ENCODE measurements around the gene MYPN. TPM values are rescaled to one million over a fixed set of nuclear protein-coding genes. Genes with fewer than 3 reads are reported as not detected.

MYPN gene
- total and polyA plus RNA-seq, 4 donors: 0.01 to 0.08 (median 0.03) TPM; not detected in 1

GRCh38 chr10:68118657-68119056, 9.4 kb downstream of the MYPN start:
- 88% methylated on average over 3 of the region's 3 CpGs for WGBS
- H3K9ac ChIP-seq (ENCODE audit: low read depth in 1 of 2, low read length in 2 of 2): no peak overlapping the region
- TF ChIP-seq RAD21 (IDR thresholded peaks at IDR 0.05) (no peak), EGR1 (IDR thresholded peaks at IDR 0.05; ENCODE audit: low read depth in 2 of 2) (no peak), HNF4G (IDR thresholded peaks at IDR 0.05) (no peak), SP1 (IDR thresholded peaks at IDR 0.05) (no peak), GABPA (IDR thresholded peaks at IDR 0.05 in 1 of 2, conservative IDR thresholded peaks at IDR 0.05 in 1 of 2) (no peak), HNF4A (conservative IDR thresholded peaks at IDR 0.05) (no peak), JUND (IDR thresholded peaks at IDR 0.05) (no peak), YY1 (IDR thresholded peaks at IDR 0.05) (no peak), TAF1 (conservative IDR thresholded peaks at IDR 0.05) (no peak), FOXA1 (IDR thresholded peaks at IDR 0.05) (no peak), NR2F2 (IDR thresholded peaks at IDR 0.05) (no peak), RXRA (IDR thresholded peaks at IDR 0.05) (no peak), FOXA2 (IDR thresholded peaks at IDR 0.05) (no peak)
- TF ChIP-seq, protein P1, sequence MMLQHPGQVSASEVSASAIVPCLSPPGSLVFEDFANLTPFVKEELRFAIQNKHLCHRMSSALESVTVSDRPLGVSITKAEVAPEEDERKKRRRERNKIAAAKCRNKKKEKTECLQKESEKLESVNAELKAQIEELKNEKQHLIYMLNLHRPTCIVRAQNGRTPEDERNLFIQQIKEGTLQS (IDR thresholded peaks at IDR 0.05): no peak
- TF ChIP-seq, protein P2, sequence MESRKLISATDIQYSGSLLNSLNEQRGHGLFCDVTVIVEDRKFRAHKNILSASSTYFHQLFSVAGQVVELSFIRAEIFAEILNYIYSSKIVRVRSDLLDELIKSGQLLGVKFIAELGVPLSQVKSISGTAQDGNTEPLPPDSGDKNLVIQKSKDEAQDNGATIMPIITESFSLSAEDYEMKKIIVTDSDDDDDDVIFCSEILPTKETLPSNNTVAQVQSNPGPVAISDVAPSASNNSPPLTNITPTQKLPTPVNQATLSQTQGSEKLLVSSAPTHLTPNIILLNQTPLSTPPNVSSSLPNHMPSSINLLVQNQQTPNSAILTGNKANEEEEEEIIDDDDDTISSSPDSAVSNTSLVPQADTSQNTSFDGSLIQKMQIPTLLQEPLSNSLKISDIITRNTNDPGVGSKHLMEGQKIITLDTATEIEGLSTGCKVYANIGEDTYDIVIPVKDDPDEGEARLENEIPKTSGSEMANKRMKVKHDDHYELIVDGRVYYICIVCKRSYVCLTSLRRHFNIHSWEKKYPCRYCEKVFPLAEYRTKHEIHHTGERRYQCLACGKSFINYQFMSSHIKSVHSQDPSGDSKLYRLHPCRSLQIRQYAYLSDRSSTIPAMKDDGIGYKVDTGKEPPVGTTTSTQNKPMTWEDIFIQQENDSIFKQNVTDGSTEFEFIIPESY (IDR thresholded peaks at IDR 0.05): no peak
- TF ChIP-seq, protein P3, sequence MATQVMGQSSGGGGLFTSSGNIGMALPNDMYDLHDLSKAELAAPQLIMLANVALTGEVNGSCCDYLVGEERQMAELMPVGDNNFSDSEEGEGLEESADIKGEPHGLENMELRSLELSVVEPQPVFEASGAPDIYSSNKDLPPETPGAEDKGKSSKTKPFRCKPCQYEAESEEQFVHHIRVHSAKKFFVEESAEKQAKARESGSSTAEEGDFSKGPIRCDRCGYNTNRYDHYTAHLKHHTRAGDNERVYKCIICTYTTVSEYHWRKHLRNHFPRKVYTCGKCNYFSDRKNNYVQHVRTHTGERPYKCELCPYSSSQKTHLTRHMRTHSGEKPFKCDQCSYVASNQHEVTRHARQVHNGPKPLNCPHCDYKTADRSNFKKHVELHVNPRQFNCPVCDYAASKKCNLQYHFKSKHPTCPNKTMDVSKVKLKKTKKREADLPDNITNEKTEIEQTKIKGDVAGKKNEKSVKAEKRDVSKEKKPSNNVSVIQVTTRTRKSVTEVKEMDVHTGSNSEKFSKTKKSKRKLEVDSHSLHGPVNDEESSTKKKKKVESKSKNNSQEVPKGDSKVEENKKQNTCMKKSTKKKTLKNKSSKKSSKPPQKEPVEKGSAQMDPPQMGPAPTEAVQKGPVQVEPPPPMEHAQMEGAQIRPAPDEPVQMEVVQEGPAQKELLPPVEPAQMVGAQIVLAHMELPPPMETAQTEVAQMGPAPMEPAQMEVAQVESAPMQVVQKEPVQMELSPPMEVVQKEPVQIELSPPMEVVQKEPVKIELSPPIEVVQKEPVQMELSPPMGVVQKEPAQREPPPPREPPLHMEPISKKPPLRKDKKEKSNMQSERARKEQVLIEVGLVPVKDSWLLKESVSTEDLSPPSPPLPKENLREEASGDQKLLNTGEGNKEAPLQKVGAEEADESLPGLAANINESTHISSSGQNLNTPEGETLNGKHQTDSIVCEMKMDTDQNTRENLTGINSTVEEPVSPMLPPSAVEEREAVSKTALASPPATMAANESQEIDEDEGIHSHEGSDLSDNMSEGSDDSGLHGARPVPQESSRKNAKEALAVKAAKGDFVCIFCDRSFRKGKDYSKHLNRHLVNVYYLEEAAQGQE (IDR thresholded peaks at IDR 0.05): no peak
- TF ChIP-seq, protein P4, sequence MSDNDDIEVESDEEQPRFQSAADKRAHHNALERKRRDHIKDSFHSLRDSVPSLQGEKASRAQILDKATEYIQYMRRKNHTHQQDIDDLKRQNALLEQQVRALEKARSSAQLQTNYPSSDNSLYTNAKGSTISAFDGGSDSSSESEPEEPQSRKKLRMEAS (IDR thresholded peaks at IDR 0.05): no peak
- TF ChIP-seq, protein P5, sequence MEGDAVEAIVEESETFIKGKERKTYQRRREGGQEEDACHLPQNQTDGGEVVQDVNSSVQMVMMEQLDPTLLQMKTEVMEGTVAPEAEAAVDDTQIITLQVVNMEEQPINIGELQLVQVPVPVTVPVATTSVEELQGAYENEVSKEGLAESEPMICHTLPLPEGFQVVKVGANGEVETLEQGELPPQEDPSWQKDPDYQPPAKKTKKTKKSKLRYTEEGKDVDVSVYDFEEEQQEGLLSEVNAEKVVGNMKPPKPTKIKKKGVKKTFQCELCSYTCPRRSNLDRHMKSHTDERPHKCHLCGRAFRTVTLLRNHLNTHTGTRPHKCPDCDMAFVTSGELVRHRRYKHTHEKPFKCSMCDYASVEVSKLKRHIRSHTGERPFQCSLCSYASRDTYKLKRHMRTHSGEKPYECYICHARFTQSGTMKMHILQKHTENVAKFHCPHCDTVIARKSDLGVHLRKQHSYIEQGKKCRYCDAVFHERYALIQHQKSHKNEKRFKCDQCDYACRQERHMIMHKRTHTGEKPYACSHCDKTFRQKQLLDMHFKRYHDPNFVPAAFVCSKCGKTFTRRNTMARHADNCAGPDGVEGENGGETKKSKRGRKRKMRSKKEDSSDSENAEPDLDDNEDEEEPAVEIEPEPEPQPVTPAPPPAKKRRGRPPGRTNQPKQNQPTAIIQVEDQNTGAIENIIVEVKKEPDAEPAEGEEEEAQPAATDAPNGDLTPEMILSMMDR (IDR thresholded peaks at IDR 0.05; ENCODE audit: low read depth, low read length, missing input control): no peak
- H3K9me3 ChIP-seq (ENCODE audit: control insufficient read depth in 4 of 4, low read length in 3 of 4): no peaks in the 10 kb centered on the region
- H3K27ac ChIP-seq (ENCODE audit: low read depth in 1 of 2, low read length in 2 of 2): no peak overlapping the region
- DNase-seq (ENCODE audit: low spot score): no peak
- H3K4me1 ChIP-seq (ENCODE audit: control insufficient read depth in 4 of 4, insufficient read depth in 4 of 4, low read length in 3 of 4): peaks cover 0 to 1% (median 0%) of the 10 kb centered on the region in 4 donors
- H3K27me3 ChIP-seq (ENCODE audit: control insufficient read depth in 4 of 4, insufficient read depth in 4 of 4, low read length in 3 of 4): no peaks in the 10 kb centered on the region
- no peaks in the 10 kb centered on the region for H3K36me3 ChIP-seq (ENCODE audit: control insufficient read depth in 4 of 4, insufficient read depth in 3 of 4, low read depth in 1 of 4, low read length in 3 of 4)
- H3K4me3 ChIP-seq (ENCODE audit: low read depth in 1 of 3, low read length in 3 of 3): no peak overlapping the region
